HG02981 (cell line): ENCODE data around the gene MPZL1.

Source experiments
- ATAC-seq: cut with Tn5 transposase; IDR thresholded peaks from one replicate; pipeline ENCODE4 v1.9.1; 2021; ENCODE audit warnings: mild to moderate bottlenecking, moderate library complexity; ENCODE audit not compliant: unreplicated experiment

Gene MPZL1

GRCh38 chr1:167721617-167722151, at the start of gene MPZL1:
MPZL1 (plus strand) TSS chr1:167721982; CDS start chr1:167722152, 170 bp downstream.
- peak; percentile 90 for ATAC-seq

GRCh38 chr1:167672831-167673230, 49.0 kb upstream of the MPZL1 start:
- no peak for ATAC-seq

- no peak for ATAC-seq
Observed at GRCh38 chr1:167673265-167673664, 48.5 kb upstream of the MPZL1 start.

- ATAC-seq: no peak
Observed at GRCh38 chr1:167674156-167674555, 47.6 kb upstream of the MPZL1 start.

- no peak for ATAC-seq
Observed at GRCh38 chr1:167675440-167675839, 46.3 kb upstream of the MPZL1 start.

- ATAC-seq: no peak
Observed at GRCh38 chr1:167676205-167676915, 45.4 kb upstream of the MPZL1 start.

GRCh38 chr1:167676916-167677848, 44.6 kb upstream of the MPZL1 start:
- no peak for ATAC-seq

- ATAC-seq: no peak
Observed at GRCh38 chr1:167678422-167678821, 43.4 kb upstream of the MPZL1 start.

- ATAC-seq: no peak
Observed at GRCh38 chr1:167678838-167679237, 42.9 kb upstream of the MPZL1 start.

GRCh38 chr1:167679714-167680113, 42.1 kb upstream of the MPZL1 start:
- ATAC-seq: no peak

- ATAC-seq: no peak
Observed at GRCh38 chr1:167681024-167681423, 40.8 kb upstream of the MPZL1 start.

GRCh38 chr1:167681451-167682098, 40.2 kb upstream of the MPZL1 start:
- no peak for ATAC-seq

GRCh38 chr1:167683226-167683625, 38.6 kb upstream of the MPZL1 start:
- ATAC-seq: no peak

GRCh38 chr1:167683641-167684502, 37.9 kb upstream of the MPZL1 start:
- no peak for ATAC-seq

GRCh38 chr1:167685844-167686243, 35.9 kb upstream of the MPZL1 start:
- no peak for ATAC-seq

GRCh38 chr1:167687919-167688519, 33.8 kb upstream of the MPZL1 start:
- peak; percentile 47 for ATAC-seq

GRCh38 chr1:167689567-167689920, 32.2 kb upstream of the MPZL1 start:
- no peak for ATAC-seq

GRCh38 chr1:167690053-167690452, 31.7 kb upstream of the MPZL1 start:
- ATAC-seq: no peak

- no peak for ATAC-seq
Observed at GRCh38 chr1:167693425-167694045, 28.2 kb upstream of the MPZL1 start.
